ENCODE measurements around the gene ARAP2.

The ARAP2 gene

DNA sequence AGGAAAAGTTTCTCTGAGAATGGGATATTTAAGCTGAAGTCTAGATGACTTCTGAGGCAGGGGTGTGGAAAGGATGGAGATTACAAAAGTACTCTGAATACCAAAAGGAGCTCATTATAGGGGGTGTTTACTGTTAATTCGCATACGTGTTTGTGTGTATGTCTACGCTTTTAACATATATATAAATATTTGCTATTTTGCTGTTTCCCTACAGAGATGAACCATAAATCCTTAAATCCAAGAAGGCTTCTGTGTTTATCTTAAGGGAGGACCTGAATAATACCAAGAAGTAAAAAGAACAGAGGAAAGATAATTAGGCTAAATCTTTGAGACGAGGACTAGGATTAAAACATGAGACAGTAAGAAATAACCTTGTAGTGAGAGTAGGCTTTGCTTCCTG, 166.0 kb downstream of the ARAP2 start:
- Histone ChIP-seq H3K4me2 (ENCODE audit: low read length) (no peak overlapping the region), H3K27me3 (ENCODE audit: control insufficient read depth, low read length) (no peaks in the 10 kb centered on the region), H3K9me2 (replicated peaks; ENCODE audit: control insufficient read depth, low read length) (no peaks in the 10 kb centered on the region), H3K36me3 (ENCODE audit: control insufficient read depth, low read length) (no peaks in the 10 kb centered on the region), H3K9me3 (ENCODE audit: control insufficient read depth, insufficient read depth, low read length) (no peaks in the 10 kb centered on the region), H3F3A (ENCODE audit: control insufficient read depth, insufficient read depth) (no peaks in the 10 kb centered on the region), H4K20me1 (ENCODE audit: control insufficient read depth, insufficient read depth, low read depth, low read length) (no peaks in the 10 kb centered on the region), H3K4me1 (ENCODE audit: control insufficient read depth, low read length) (no peaks in the 10 kb centered on the region), H3K4me3 (ENCODE audit: low read length) (no peak overlapping the region), H3K27ac (ENCODE audit: low read depth, low read length) (no peak overlapping the region), H3K79me2 (ENCODE audit: control insufficient read depth, low read length) (no peaks in the 10 kb centered on the region)
- no peak for TF ChIP-seq EZH2phosphoT487 (IDR thresholded peaks at IDR 0.05; ENCODE audit: borderline replicate concordance, low read length)
- TF ChIP-seq, protein P1, sequence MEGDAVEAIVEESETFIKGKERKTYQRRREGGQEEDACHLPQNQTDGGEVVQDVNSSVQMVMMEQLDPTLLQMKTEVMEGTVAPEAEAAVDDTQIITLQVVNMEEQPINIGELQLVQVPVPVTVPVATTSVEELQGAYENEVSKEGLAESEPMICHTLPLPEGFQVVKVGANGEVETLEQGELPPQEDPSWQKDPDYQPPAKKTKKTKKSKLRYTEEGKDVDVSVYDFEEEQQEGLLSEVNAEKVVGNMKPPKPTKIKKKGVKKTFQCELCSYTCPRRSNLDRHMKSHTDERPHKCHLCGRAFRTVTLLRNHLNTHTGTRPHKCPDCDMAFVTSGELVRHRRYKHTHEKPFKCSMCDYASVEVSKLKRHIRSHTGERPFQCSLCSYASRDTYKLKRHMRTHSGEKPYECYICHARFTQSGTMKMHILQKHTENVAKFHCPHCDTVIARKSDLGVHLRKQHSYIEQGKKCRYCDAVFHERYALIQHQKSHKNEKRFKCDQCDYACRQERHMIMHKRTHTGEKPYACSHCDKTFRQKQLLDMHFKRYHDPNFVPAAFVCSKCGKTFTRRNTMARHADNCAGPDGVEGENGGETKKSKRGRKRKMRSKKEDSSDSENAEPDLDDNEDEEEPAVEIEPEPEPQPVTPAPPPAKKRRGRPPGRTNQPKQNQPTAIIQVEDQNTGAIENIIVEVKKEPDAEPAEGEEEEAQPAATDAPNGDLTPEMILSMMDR (IDR thresholded peaks at IDR 0.05; ENCODE audit: low read depth, low read length, poor library complexity, severe bottlenecking) = no peak

DNA sequence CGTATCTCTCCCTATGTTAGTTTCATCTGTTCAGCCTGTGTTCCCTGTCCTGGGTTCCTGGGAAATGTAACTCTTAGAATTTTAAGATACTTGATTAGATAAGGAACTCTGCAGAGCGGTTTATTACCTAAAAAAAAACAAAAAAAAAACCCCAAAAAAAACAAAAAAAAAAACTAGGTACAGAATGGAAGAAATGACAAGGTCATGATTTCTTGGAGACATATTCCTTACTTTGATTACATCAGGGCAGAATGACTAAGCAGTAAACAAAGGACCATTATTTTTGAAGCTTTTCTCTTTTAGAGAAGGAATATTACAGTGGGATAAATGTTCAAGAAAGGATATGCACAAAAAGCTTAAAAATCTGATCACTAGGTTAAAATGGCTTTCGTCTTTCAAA, 171.8 kb downstream of the ARAP2 start:
- H3K36me3 ChIP-seq (ENCODE audit: control insufficient read depth, low read length) = no peaks in the 10 kb centered on the region
- no peaks in the 10 kb centered on the region for H3K4me1 ChIP-seq (ENCODE audit: control insufficient read depth, low read length)
- no peak for TF ChIP-seq EZH2phosphoT487 (IDR thresholded peaks at IDR 0.05; ENCODE audit: borderline replicate concordance, low read length)
- TF ChIP-seq, protein P1 (IDR thresholded peaks at IDR 0.05; ENCODE audit: low read depth, low read length, poor library complexity, severe bottlenecking) = no peak
- H3K79me2 ChIP-seq (ENCODE audit: control insufficient read depth, low read length) = no peaks in the 10 kb centered on the region
- no peaks in the 10 kb centered on the region for H3K27me3 ChIP-seq (ENCODE audit: control insufficient read depth, low read length)
- H3F3A ChIP-seq (ENCODE audit: control insufficient read depth, insufficient read depth) = no peaks in the 10 kb centered on the region
- H3K27ac ChIP-seq (ENCODE audit: low read depth, low read length) = no peak overlapping the region
- no peaks in the 10 kb centered on the region for H4K20me1 ChIP-seq (ENCODE audit: control insufficient read depth, insufficient read depth, low read depth, low read length)
- no peaks in the 10 kb centered on the region for H3K9me2 ChIP-seq (replicated peaks; ENCODE audit: control insufficient read depth, low read length)
- no peak overlapping the region for H3K4me2 ChIP-seq (ENCODE audit: low read length)
- H3K9me3 ChIP-seq (ENCODE audit: control insufficient read depth, insufficient read depth, low read length) = no peaks in the 10 kb centered on the region
- H3K4me3 ChIP-seq (ENCODE audit: low read length) = no peak overlapping the region

DNA sequence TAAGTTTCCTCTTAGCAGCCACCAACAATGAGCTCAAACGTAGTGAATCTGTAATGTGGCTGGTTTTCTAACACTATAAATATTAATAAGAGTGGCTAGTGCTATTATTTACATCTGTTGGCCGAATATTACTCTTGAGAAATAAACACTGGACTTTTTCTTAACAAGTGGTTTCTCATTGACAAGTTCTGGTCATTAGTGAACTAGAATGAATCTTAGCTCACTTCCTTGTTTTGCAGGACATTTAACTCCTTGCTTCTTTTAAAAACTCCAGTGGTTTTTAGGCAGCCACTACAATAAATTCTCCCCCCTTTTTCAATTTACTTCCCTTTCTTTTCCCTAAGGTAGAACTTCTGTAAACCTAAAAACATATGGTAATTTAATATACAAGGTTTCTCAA, 177.2 kb downstream of the ARAP2 start:
- H3K27me3 ChIP-seq (ENCODE audit: control insufficient read depth, low read length) = no peaks in the 10 kb centered on the region
- H3K4me3 ChIP-seq (ENCODE audit: low read length) = no peak overlapping the region
- no peaks in the 10 kb centered on the region for H3K9me2 ChIP-seq (replicated peaks; ENCODE audit: control insufficient read depth, low read length)
- H3K4me2 ChIP-seq (ENCODE audit: low read length) = no peak overlapping the region
- no peaks in the 10 kb centered on the region for H3K79me2 ChIP-seq (ENCODE audit: control insufficient read depth, low read length)
- no peaks in the 10 kb centered on the region for H3K36me3 ChIP-seq (ENCODE audit: control insufficient read depth, low read length)
- no peaks in the 10 kb centered on the region for H4K20me1 ChIP-seq (ENCODE audit: control insufficient read depth, insufficient read depth, low read depth, low read length)
- H3K4me1 ChIP-seq (ENCODE audit: control insufficient read depth, low read length) = no peaks in the 10 kb centered on the region
- H3F3A ChIP-seq (ENCODE audit: control insufficient read depth, insufficient read depth) = no peaks in the 10 kb centered on the region
- TF ChIP-seq, protein P1 (IDR thresholded peaks at IDR 0.05; ENCODE audit: low read depth, low read length, poor library complexity, severe bottlenecking) = no peak
- no peak for TF ChIP-seq EZH2phosphoT487 (IDR thresholded peaks at IDR 0.05; ENCODE audit: borderline replicate concordance, low read length)
- H3K9me3 ChIP-seq (ENCODE audit: control insufficient read depth, insufficient read depth, low read length) = no peaks in the 10 kb centered on the region; the same call in 1 of the 2 replicates
- H3K27ac ChIP-seq (ENCODE audit: low read depth, low read length) = no peak overlapping the region
